ENCODE measurements around the gene CDK2.
A peak's percentile ranks its signal among the peaks of the same experiment; 100 is the strongest.
"Not testable (repeated sequence)": the region's sequence is repeated elsewhere in the genome, so short reads cannot be mapped to it uniquely, and the experiment has no call there.

CDK2 gene

GRCh38 chr12:55982319-55982936 is 15.8 kb downstream of the CDK2 start:
- Mint-ChIP-seq H3K36me3 (ENCODE audit: low read depth) (peaks cover 52% of the 10 kb centered on the region), H3K27me3 (no peaks in the 10 kb centered on the region), H3K27ac (no peak overlapping the region), H3K4me3 (no peak overlapping the region), H3K9me3 (no peaks in the 10 kb centered on the region), H3K4me1 (ENCODE audit: low read depth) (peaks cover 28% of the 10 kb centered on the region)
- DNase-seq: no peak

- H3K27ac Mint-ChIP-seq: peak overlapping the region; percentile 37
- H3K4me1 Mint-ChIP-seq (ENCODE audit: low read depth): peaks cover 22% of the 10 kb centered on the region
- H3K27me3 Mint-ChIP-seq: no peaks in the 10 kb centered on the region
- peaks cover 56% of the 10 kb centered on the region for H3K36me3 Mint-ChIP-seq (ENCODE audit: low read depth)
- H3K9me3 Mint-ChIP-seq: no peaks in the 10 kb centered on the region
- no peak for DNase-seq
- H3K4me3 Mint-ChIP-seq: no peak overlapping the region
Observed at GRCh38 chr12:55983232-55983842, 16.7 kb downstream of the CDK2 start.

DNA sequence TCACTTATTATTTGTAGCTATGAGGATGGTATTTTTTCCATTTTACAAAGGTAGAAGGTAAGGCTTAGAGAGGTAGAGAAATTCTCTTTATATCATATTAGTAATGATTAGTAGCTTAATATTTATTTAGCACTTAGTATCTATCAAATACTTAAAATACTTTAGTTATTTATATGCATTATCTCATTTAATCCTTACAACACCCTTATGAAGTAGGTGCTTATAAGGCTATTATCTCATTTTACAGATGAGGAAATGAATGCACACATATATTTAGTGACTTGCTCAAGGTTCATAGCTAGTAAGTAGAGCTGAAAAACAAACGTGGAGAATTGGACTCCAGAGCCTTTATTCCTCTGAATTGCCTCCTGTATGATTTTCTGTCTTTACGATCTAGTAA is 18.2 kb downstream of the CDK2 start:
- Mint-ChIP-seq H3K27ac (no peak overlapping the region), H3K4me1 (ENCODE audit: low read depth) (peaks cover 15% of the 10 kb centered on the region), H3K4me3 (no peak overlapping the region), H3K9me3 (no peaks in the 10 kb centered on the region), H3K27me3 (no peaks in the 10 kb centered on the region), H3K36me3 (ENCODE audit: low read depth) (peaks cover 61% of the 10 kb centered on the region)
- no peak for DNase-seq

- peaks cover 64% of the 10 kb centered on the region for H3K36me3 Mint-ChIP-seq (ENCODE audit: low read depth)
- no peaks in the 10 kb centered on the region for H3K9me3 Mint-ChIP-seq
- H3K27me3 Mint-ChIP-seq: no peaks in the 10 kb centered on the region
- no peak for DNase-seq
- peak overlapping the region; percentile 14 for H3K27ac Mint-ChIP-seq
- H3K4me1 Mint-ChIP-seq (ENCODE audit: low read depth): peaks cover 12% of the 10 kb centered on the region
- no peak overlapping the region for H3K4me3 Mint-ChIP-seq
Observed at GRCh38 chr12:55985341-55985740, 18.7 kb downstream of the CDK2 start.

- peak; percentile 9 for DNase-seq
- H3K27me3 Mint-ChIP-seq, H3K4me3 Mint-ChIP-seq, H3K9me3 Mint-ChIP-seq: not testable (repeated sequence)
- Mint-ChIP-seq H3K4me1 (ENCODE audit: low read depth) (peaks cover 12% of the 10 kb centered on the region), H3K27ac (peak overlapping the region; percentile 18), H3K36me3 (ENCODE audit: low read depth) (peaks cover 64% of the 10 kb centered on the region)
Observed at GRCh38 chr12:55985976-55986375, 19.3 kb downstream of the CDK2 start.

- no peak for DNase-seq
- Mint-ChIP-seq H3K27me3 (no peaks in the 10 kb centered on the region), H3K9me3 (no peaks in the 10 kb centered on the region), H3K27ac (no peak overlapping the region), H3K4me3 (no peak overlapping the region), H3K4me1 (ENCODE audit: low read depth) (peaks cover 6% of the 10 kb centered on the region), H3K36me3 (ENCODE audit: low read depth) (peaks cover 83% of the 10 kb centered on the region)
Observed at GRCh38 chr12:55991110-55991509, 24.5 kb downstream of the CDK2 start.

DNA sequence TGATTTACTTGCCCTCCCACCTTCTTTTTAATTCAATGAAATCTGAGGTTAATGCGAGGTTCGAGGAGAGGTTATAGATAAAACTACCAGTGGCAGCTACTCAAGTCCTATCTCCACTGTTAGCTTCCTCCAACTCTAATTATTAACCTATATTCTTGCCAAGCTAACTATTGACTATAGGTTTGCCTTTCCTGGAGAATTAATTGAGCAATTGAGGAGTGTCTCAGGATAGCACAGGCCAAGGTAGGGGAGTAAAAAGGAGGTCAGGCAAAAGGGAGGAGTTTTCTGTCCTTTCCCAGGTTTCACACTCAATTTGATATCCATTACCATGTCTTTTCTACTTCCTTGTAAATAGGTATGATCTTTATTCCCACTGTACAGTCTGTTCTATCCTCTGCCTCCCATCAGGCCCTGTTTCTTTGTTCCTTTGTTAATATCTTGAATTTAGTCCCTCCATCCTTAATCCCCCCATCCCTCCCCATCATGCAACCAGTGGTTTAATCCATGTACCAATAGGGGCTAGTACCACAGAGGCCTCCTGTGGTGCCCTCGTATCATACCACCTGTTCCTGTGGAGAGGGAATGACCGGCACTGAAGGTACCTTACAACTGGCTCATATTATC is 26.7 kb downstream of the CDK2 start:
- Mint-ChIP-seq H3K27me3 (peaks cover 13% of the 10 kb centered on the region), H3K27ac (peak overlapping the region; percentile 45), H3K9me3 (no peaks in the 10 kb centered on the region), H3K4me3 (no peak overlapping the region), H3K4me1 (ENCODE audit: low read depth) (peaks cover 16% of the 10 kb centered on the region), H3K36me3 (ENCODE audit: low read depth) (peaks cover 65% of the 10 kb centered on the region)
- no peak for DNase-seq

- H3K36me3 Mint-ChIP-seq (ENCODE audit: low read depth): peaks cover 48% of the 10 kb centered on the region
- peaks cover 22% of the 10 kb centered on the region for H3K4me1 Mint-ChIP-seq (ENCODE audit: low read depth)
- H3K27ac Mint-ChIP-seq: peak overlapping the region; percentile 29
- no peak overlapping the region for H3K4me3 Mint-ChIP-seq
- DNase-seq: no peak
- H3K9me3 Mint-ChIP-seq: no peaks in the 10 kb centered on the region
- H3K27me3 Mint-ChIP-seq: peaks cover 13% of the 10 kb centered on the region
Observed at GRCh38 chr12:55995366-55995765, 28.7 kb downstream of the CDK2 start.

GRCh38 chr12:55996201-55996714 is 29.6 kb downstream of the CDK2 start:
- Mint-ChIP-seq H3K4me1 (ENCODE audit: low read depth) (peaks cover 22% of the 10 kb centered on the region), H3K36me3 (ENCODE audit: low read depth) (peaks cover 39% of the 10 kb centered on the region), H3K27me3 (peaks cover 13% of the 10 kb centered on the region), H3K27ac (peak overlapping the region; percentile 66), H3K9me3 (no peaks in the 10 kb centered on the region), H3K4me3 (peak overlapping the region; percentile 73)
- peak; percentile 52 for DNase-seq

- H3K36me3 Mint-ChIP-seq (ENCODE audit: low read depth): peaks cover 32% of the 10 kb centered on the region
- DNase-seq: peak; percentile 44
- peaks cover 22% of the 10 kb centered on the region for H3K4me1 Mint-ChIP-seq (ENCODE audit: low read depth)
- H3K27me3 Mint-ChIP-seq: peaks cover 13% of the 10 kb centered on the region
- peak within 1 kb of the TSS; percentile 66 for H3K27ac Mint-ChIP-seq
- no peaks in the 10 kb centered on the region for H3K9me3 Mint-ChIP-seq
- H3K4me3 Mint-ChIP-seq: peak within 1 kb of the TSS; percentile 73
Observed at GRCh38 chr12:55996715-55997534, 30.3 kb downstream of the CDK2 start, which contains the start of gene SUOX. TSS of gene SUOX (plus strand) at chr12:55997276. CDS start at chr12:56002222, 4,946 bp downstream.

- H3K27me3 Mint-ChIP-seq: peaks cover 13% of the 10 kb centered on the region
- H3K27ac Mint-ChIP-seq: peak overlapping the region; percentile 57
- H3K4me1 Mint-ChIP-seq (ENCODE audit: low read depth): peaks cover 22% of the 10 kb centered on the region
- no peak for DNase-seq
- H3K9me3 Mint-ChIP-seq: no peaks in the 10 kb centered on the region
- H3K36me3 Mint-ChIP-seq (ENCODE audit: low read depth): peaks cover 27% of the 10 kb centered on the region
- H3K4me3 Mint-ChIP-seq: peak overlapping the region; percentile 73
Observed at GRCh38 chr12:55997535-55997859, 30.9 kb downstream of the CDK2 start.

- not testable (repeated sequence) for H3K4me3 Mint-ChIP-seq, DNase-seq
Observed at GRCh38 chr12:55999522-55999921, 32.9 kb downstream of the CDK2 start.

GRCh38 chr12:55999999-56000540 is 33.4 kb downstream of the CDK2 start:
- H3K36me3 Mint-ChIP-seq (ENCODE audit: low read depth); DNase-seq; H3K4me3 Mint-ChIP-seq; H3K27ac Mint-ChIP-seq; H3K9me3 Mint-ChIP-seq: not testable (repeated sequence)
- H3K4me1 Mint-ChIP-seq (ENCODE audit: low read depth): peaks cover 22% of the 10 kb centered on the region
- peaks cover 13% of the 10 kb centered on the region for H3K27me3 Mint-ChIP-seq

More at GRCh38 chr12:55999522-55999921, 32.9 kb downstream of the CDK2 start:
- H3K27ac Mint-ChIP-seq: peak overlapping the region; percentile 63
- H3K27me3 Mint-ChIP-seq: peaks cover 13% of the 10 kb centered on the region
- not testable (repeated sequence) for H3K9me3 Mint-ChIP-seq; H3K36me3 Mint-ChIP-seq (ENCODE audit: low read depth)
- H3K4me1 Mint-ChIP-seq (ENCODE audit: low read depth): peaks cover 22% of the 10 kb centered on the region

DNA sequence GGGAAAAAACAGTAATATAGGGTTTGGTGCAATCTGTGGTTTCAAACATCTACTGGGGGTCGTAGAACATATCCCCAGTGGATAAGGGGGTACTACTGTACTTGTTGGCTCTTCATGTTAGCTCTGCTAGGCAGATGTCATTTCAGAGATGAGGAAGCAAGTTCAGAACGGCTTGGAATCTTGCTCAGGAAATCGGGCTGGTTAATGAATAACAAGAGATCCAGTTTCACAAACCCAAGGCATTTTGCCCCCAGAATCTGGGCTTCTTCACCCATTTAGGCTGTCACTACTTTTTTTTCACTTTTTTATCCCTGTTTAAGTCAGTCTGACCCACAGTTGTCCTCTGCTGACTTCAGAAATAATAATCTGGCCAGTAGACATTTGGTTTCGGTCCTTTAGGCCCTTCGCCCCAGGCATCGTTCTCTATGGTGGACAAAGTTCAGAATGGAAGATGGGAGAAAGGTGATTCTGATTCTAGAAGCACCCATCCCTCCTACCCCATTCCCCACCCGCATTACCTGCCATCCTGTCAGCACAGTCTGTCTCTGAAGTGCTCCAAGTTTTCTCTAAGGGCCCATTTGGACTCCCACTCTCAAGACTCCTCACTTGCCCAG is 35.0 kb downstream of the CDK2 start:
- Mint-ChIP-seq H3K27me3 (peaks cover 13% of the 10 kb centered on the region), H3K4me3 (no peak overlapping the region), H3K9me3 (no peaks in the 10 kb centered on the region), H3K4me1 (ENCODE audit: low read depth) (peaks cover 17% of the 10 kb centered on the region), H3K27ac (no peak overlapping the region), H3K36me3 (ENCODE audit: low read depth) (no peaks in the 10 kb centered on the region)
- no peak for DNase-seq
